ENCODE measurements around the gene MYLK4.

MYLK4 gene

GRCh38 chr6:2732503-2733089 lies 18.1 kb downstream of the MYLK4 start:
- DNase-seq, result no peak

GRCh38 chr6:2731281-2731909 lies 19.3 kb downstream of the MYLK4 start:
- no peak for DNase-seq

- no peak for DNase-seq
Observed at GRCh38 chr6:2730353-2731107, 20.2 kb downstream of the MYLK4 start.

GRCh38 chr6:2729921-2730320 lies 20.8 kb downstream of the MYLK4 start:
- DNase-seq, result no peak

- no peak for DNase-seq
Observed at GRCh38 chr6:2725999-2726567, 24.6 kb downstream of the MYLK4 start.

GRCh38 chr6:2725364-2725988 lies 25.2 kb downstream of the MYLK4 start:
- DNase-seq, result no peak

GRCh38 chr6:2721219-2721618 lies 29.5 kb downstream of the MYLK4 start:
- no peak for DNase-seq

GRCh38 chr6:2719093-2719455 lies 31.6 kb downstream of the MYLK4 start:
- DNase-seq, result no peak

GRCh38 chr6:2718334-2719092 lies 32.2 kb downstream of the MYLK4 start:
- no peak for DNase-seq

- no peak for DNase-seq
Observed at GRCh38 chr6:2716936-2717700, 33.6 kb downstream of the MYLK4 start.

- no peak for DNase-seq
Observed at GRCh38 chr6:2715737-2716136, 35.0 kb downstream of the MYLK4 start.

- DNase-seq, result no peak
Observed at GRCh38 chr6:2714111-2714895, 36.4 kb downstream of the MYLK4 start.

GRCh38 chr6:2713473-2714110 lies 37.1 kb downstream of the MYLK4 start:
- no peak for DNase-seq

- DNase-seq, result no peak
Observed at GRCh38 chr6:2712102-2712501, 38.6 kb downstream of the MYLK4 start.

GRCh38 chr6:2710412-2710811 lies 40.3 kb downstream of the MYLK4 start:
- no peak for DNase-seq

GRCh38 chr6:2708456-2708855 lies 42.3 kb downstream of the MYLK4 start:
- no peak for DNase-seq

- DNase-seq, result no peak
Observed at GRCh38 chr6:2706558-2706957, 44.2 kb downstream of the MYLK4 start.

GRCh38 chr6:2705256-2705655 lies 45.5 kb downstream of the MYLK4 start:
- no peak for DNase-seq

GRCh38 chr6:2697291-2697690 lies 53.4 kb downstream of the MYLK4 start:
- no peak for DNase-seq

- no peak for DNase-seq
Observed at GRCh38 chr6:2695454-2696095, 55.1 kb downstream of the MYLK4 start.

Measured in cortex of kidney (tissue), 1 donor.